ENCODE measurements around the gene TEKT2. TPM values are rescaled to one million over a fixed set of nuclear protein-coding genes. Genes with fewer than 3 reads are reported as not detected.

TEKT2 gene
- total RNA-seq, 1 experiment from 2014 or later: not detected

- Mint-ChIP-seq H3K4me3 (ENCODE audit: unreplicated experiment) (no peak overlapping the region), H3K4me1 (ENCODE audit: insufficient read depth, unreplicated experiment) (peaks cover 9% of the 10 kb centered on the region), H3K36me3 (ENCODE audit: insufficient read depth, unreplicated experiment) (no peaks in the 10 kb centered on the region), H3K9me3 (ENCODE audit: unreplicated experiment) (no peaks in the 10 kb centered on the region), H3K27me3 (ENCODE audit: insufficient read depth, unreplicated experiment) (no peaks in the 10 kb centered on the region), H3K27ac (ENCODE audit: low read depth, unreplicated experiment) (no peak overlapping the region)
- ChIA-PET POLR2A (interaction anchor here (0.6 kb wide), 1 partner anchor 387 kb away, joined by 3 read pairs; no protein-coding TSS in a partner anchor), CTCF (interaction anchor here (1.5 kb wide), 1 partner anchor 51 kb away, joined by 3 read pairs; no protein-coding TSS in a partner anchor)
- no TSS peak for BruUV-seq (replicated peaks)
- TF ChIP-seq, protein P1, sequence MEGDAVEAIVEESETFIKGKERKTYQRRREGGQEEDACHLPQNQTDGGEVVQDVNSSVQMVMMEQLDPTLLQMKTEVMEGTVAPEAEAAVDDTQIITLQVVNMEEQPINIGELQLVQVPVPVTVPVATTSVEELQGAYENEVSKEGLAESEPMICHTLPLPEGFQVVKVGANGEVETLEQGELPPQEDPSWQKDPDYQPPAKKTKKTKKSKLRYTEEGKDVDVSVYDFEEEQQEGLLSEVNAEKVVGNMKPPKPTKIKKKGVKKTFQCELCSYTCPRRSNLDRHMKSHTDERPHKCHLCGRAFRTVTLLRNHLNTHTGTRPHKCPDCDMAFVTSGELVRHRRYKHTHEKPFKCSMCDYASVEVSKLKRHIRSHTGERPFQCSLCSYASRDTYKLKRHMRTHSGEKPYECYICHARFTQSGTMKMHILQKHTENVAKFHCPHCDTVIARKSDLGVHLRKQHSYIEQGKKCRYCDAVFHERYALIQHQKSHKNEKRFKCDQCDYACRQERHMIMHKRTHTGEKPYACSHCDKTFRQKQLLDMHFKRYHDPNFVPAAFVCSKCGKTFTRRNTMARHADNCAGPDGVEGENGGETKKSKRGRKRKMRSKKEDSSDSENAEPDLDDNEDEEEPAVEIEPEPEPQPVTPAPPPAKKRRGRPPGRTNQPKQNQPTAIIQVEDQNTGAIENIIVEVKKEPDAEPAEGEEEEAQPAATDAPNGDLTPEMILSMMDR (IDR thresholded peaks at IDR 0.05; ENCODE audit: unreplicated experiment): no peak
- DNase-seq (ENCODE audit: unreplicated experiment): no peak
- intact Hi-C loops (cut with micrococcal nuclease): no loop called here
Observed at GRCh38 chr1:36083219-36083618, 675 bp upstream of the TEKT2 start.

- Mint-ChIP-seq H3K27me3 (ENCODE audit: insufficient read depth, unreplicated experiment) (no peaks in the 10 kb centered on the region), H3K4me1 (ENCODE audit: insufficient read depth, unreplicated experiment) (peaks cover 9% of the 10 kb centered on the region), H3K27ac (ENCODE audit: low read depth, unreplicated experiment) (no peak overlapping the region), H3K4me3 (ENCODE audit: unreplicated experiment) (no peak overlapping the region), H3K36me3 (ENCODE audit: insufficient read depth, unreplicated experiment) (no peaks in the 10 kb centered on the region), H3K9me3 (ENCODE audit: unreplicated experiment) (no peaks in the 10 kb centered on the region)
- ChIA-PET CTCF (interaction anchor here (1.8 kb wide), 1 partner anchor 285 kb away, joined by 5 read pairs; no protein-coding TSS in a partner anchor), POLR2A (no interaction called here)
- intact Hi-C loops (cut with micrococcal nuclease): no loop called here
- TF ChIP-seq, protein P1 (IDR thresholded peaks at IDR 0.05; ENCODE audit: unreplicated experiment): no peak
- DNase-seq (ENCODE audit: unreplicated experiment): no peak
- no TSS peak for BruUV-seq (replicated peaks)
Observed at GRCh38 chr1:36084497-36085115, 712 bp downstream of the TEKT2 start.

DNA sequence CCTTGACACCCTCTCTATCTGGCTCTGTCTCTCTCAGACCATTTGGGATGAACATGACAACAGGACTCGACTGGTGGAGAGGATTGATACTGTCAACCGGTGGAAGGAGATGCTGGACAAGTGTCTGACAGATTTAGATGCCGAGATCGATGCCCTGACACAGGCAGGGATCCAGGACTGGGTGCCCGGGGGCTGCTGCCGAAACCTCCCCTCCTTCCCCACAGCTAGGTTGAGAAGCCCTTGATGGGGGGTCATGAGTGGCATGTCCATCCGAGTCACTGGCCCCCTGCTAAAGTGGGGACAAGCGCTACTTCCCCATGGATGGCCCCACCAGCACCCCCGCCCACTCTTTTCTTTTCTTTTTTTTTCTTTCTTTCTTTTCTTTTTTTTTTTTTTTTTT is 1.2 kb downstream of the TEKT2 start:
- DNase-seq (ENCODE audit: unreplicated experiment): no peak
- BruUV-seq (replicated peaks): no TSS peak
- POLR2A ChIA-PET: no interaction called here
- Mint-ChIP-seq H3K4me3 (ENCODE audit: unreplicated experiment) (no peak overlapping the region), H3K27ac (ENCODE audit: low read depth, unreplicated experiment) (no peak overlapping the region), H3K36me3 (ENCODE audit: insufficient read depth, unreplicated experiment) (peaks cover 4% of the 10 kb centered on the region), H3K4me1 (ENCODE audit: insufficient read depth, unreplicated experiment) (peaks cover 9% of the 10 kb centered on the region), H3K27me3 (ENCODE audit: insufficient read depth, unreplicated experiment) (no peaks in the 10 kb centered on the region), H3K9me3 (ENCODE audit: unreplicated experiment) (no peaks in the 10 kb centered on the region)
- TF ChIP-seq, protein P1 (IDR thresholded peaks at IDR 0.05; ENCODE audit: unreplicated experiment): no peak
- intact Hi-C loops (cut with micrococcal nuclease): no loop called here
- CTCF ChIA-PET: interaction anchor here (1.8 kb wide), 1 partner anchor 284 kb away, joined by 5 read pairs; no protein-coding TSS in a partner anchor

DNA sequence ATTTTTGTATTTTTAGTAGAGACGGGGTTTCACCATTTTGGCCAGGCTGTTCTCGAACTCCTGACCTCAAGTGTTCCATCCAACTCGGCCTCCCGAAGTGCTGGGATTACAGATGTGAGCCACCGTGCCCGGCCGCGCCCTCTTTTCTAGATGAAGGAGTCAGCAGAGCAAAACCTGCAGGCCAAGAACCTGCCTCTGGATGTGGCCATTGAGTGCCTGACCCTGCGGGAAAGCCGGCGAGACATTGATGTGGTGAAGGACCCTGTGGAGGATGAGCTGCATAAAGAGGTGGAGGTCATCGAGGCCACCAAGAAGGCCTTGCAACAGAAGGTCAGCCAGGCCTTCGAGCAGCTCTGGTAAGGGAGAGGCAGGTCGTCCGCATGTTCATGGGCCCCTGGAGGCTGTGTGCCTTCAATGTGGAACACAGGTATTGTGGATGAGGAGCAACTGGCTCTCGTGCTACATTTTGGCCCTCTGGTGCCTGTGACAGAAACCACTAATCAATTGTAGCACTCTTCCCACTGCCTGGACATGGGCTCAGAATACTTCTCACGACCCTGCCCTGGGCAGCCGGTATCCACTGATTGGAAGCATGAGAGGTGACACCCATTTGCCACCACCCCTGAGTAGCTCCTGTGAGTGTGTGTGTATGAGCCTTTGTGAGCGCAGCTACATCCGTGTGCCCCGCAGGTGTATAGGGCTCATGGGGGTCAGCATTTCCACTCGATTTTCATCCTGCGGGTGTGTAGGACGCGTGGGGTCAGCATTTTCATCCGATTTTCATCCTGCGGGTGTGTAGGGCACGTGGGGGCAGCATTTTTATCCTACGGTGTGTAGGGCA is 2.0 kb downstream of the TEKT2 start:
- H3K4me1 Mint-ChIP-seq (ENCODE audit: insufficient read depth, unreplicated experiment): peaks cover under 1% of the 10 kb centered on the region
- CTCF ChIA-PET: interaction anchor here (1.1 to 2.4 kb wide), 4 partner anchors 10 to 283 kb away, joined by 3 to 5 read pairs (median 4); partner anchors contain the start of gene TRAPPC3
- intact Hi-C loops (cut with micrococcal nuclease): no loop called here
- no peak for DNase-seq (ENCODE audit: unreplicated experiment)
- POLR2A ChIA-PET: no interaction called here
- no peak overlapping the region for H3K27ac Mint-ChIP-seq (ENCODE audit: low read depth, unreplicated experiment)
- no peaks in the 10 kb centered on the region for H3K9me3 Mint-ChIP-seq (ENCODE audit: unreplicated experiment)
- no TSS peak for BruUV-seq (replicated peaks)
- H3K27me3 Mint-ChIP-seq (ENCODE audit: insufficient read depth, unreplicated experiment): no peaks in the 10 kb centered on the region
- TF ChIP-seq, protein P1 (IDR thresholded peaks at IDR 0.05; ENCODE audit: unreplicated experiment): no peak
- H3K36me3 Mint-ChIP-seq (ENCODE audit: insufficient read depth, unreplicated experiment): peaks cover 8% of the 10 kb centered on the region
- no peak overlapping the region for H3K4me3 Mint-ChIP-seq (ENCODE audit: unreplicated experiment)
